Stomach smooth muscle (tissue), 2 donors: ENCODE measurements around the gene TSPAN17.
"Not testable (repeated sequence)": the region's sequence is repeated elsewhere in the genome, so short reads cannot be mapped to it uniquely, and the experiment has no call there.

ENCODE experiments used
- H3K27ac ChIP-seq: one replicate; pipeline ENCODE4 v1.7.0; 2013; ENCODE audit warnings: mild to moderate bottlenecking, low read length, inconsistent platforms
- H3K27me3 ChIP-seq, 2 donors: one replicate each; pipeline ENCODE4 v1.7.0; 2013; ENCODE audit warnings: low read length in 2 of 2; ENCODE audit not compliant: insufficient read depth in 2 of 2, control insufficient read depth in 1 of 2
- H3K36me3 ChIP-seq, 2 donors: one replicate each; pipeline ENCODE4 v1.7.0; 2013; ENCODE audit warnings: low read length in 2 of 2; ENCODE audit not compliant: control insufficient read depth in 2 of 2, insufficient read depth in 2 of 2
- H3K4me1 ChIP-seq: one replicate; pipeline ENCODE4 v1.7.0; 2013; ENCODE audit warnings: low read length; ENCODE audit not compliant: control insufficient read depth, insufficient read depth
- H3K4me3 ChIP-seq, 2 donors: one replicate each; pipeline ENCODE4 v1.7.0; 2013; ENCODE audit warnings: low read length in 2 of 2
- H3K9ac ChIP-seq, 2 donors: one replicate each; pipeline ENCODE4 v1.7.0; 2013; ENCODE audit warnings: low read length in 2 of 2, mild to moderate bottlenecking in 1 of 2
- H3K9me3 ChIP-seq, 2 donors: one replicate each; pipeline ENCODE4 v1.7.0; 2013; ENCODE audit warnings: low read length in 2 of 2; ENCODE audit not compliant: control insufficient read depth in 2 of 2
- donor health status: healthy.
- donor health status: Pancreatic carcinoma.

The TSPAN17 gene

DNA sequence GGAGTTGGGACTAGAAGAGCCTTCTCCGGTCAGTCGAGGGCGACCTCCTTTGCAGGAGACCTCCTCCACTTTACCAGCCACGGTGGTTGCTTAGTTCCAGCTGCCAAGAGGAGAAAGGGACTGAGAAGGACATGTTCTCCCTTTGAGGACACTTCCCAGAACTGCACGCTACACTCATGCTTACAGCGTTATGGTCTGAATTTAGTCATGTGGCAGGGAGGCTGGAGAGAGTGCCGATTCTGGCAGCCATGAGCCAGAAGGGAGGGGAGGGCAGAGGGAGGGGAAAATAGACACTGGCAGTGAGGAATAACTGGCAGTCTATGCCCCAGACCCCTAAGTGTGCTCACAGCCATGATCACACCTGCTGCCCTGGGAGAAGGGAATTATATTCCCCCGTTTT is 47.8 kb downstream of the TSPAN17 start:
- Histone ChIP-seq H3K36me3 (no peaks in the 10 kb centered on the region), H3K9me3 (peaks cover 0 to 5% of the 10 kb centered on the region in 2 donors), H3K27ac (no peak overlapping the region), H3K4me3 (no peak overlapping the region), H3K27me3 (peaks cover 42 to 49% of the 10 kb centered on the region in 2 donors), H3K4me1 (peaks cover 2% of the 10 kb centered on the region), H3K9ac (no peak overlapping the region)

DNA sequence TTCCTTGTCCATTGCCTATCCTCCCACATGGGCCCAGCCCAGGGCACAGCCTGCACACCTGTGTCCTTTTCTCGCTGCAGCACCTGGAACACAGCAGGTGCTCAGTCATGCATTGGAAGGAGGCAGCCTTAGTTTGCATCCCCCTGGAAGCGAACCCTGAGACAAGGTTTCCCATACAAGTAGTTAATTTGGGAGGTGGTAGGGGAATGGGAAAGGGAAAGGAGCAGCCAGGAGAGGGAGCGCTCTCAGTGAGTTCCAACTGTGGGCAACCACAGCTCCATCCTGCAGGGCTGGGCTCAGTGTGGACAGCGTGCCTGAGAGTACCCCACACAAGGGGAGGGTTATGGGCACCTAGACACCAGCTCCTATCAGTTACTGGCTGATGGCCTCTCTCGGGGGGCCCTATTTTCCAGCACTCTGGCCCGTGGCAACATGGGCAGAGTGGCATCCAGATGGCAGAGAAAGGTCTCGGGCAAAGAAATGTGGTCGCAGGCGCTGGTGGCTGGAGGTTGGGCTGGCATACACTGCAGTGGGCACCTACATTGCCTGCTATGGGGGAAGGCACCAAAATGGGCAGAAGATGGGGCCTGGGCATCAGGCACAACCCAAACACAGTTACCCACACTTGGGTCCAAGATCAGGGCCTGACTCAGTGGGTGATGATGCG is 50.1 kb downstream of the TSPAN17 start:
- Histone ChIP-seq H3K27ac (no peak overlapping the region), H3K9me3 (no peaks in the 10 kb centered on the region), H3K27me3 (peaks cover 39 to 42% of the 10 kb centered on the region in 2 donors), H3K4me3 (no peak overlapping the region), H3K36me3 (no peaks in the 10 kb centered on the region), H3K4me1 (peaks cover 2% of the 10 kb centered on the region), H3K9ac (no peak overlapping the region)

DNA sequence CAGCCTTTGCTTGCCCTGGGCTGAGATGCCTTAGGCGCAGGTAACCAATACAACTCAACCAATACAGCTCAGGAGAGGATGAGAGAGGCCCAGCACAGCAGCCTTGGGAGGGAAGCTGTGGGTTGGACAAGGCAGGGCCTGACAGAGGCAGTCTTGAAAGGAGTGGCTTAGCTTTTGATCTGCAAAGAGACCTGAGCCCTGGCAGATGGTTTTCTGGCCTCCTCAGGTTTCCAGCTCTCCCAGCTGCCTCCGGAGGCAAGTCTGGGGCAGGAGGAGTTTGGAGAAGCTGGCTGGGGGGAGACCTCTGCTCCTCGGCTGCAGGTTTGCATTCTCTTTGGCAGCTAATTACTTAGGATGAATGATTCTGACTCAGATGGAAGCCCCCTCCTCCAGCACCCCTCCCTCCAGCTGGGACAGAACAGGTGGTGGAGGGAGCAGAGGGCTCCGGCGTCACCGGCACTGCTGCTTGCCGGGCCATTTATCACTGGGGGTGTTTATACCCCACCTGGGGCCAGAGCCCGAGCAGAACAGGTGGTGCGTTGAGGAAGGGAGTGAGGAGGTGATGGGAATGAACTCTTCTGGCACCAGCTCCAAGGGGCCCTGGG is 50.8 kb downstream of the TSPAN17 start:
- Histone ChIP-seq H3K27me3 (peaks cover 32 to 37% of the 10 kb centered on the region in 2 donors), H3K9me3 (no peaks in the 10 kb centered on the region), H3K9ac (no peak overlapping the region), H3K4me1 (peaks cover 2% of the 10 kb centered on the region), H3K27ac (no peak overlapping the region), H3K36me3 (no peaks in the 10 kb centered on the region), H3K4me3 (no peak overlapping the region)

DNA sequence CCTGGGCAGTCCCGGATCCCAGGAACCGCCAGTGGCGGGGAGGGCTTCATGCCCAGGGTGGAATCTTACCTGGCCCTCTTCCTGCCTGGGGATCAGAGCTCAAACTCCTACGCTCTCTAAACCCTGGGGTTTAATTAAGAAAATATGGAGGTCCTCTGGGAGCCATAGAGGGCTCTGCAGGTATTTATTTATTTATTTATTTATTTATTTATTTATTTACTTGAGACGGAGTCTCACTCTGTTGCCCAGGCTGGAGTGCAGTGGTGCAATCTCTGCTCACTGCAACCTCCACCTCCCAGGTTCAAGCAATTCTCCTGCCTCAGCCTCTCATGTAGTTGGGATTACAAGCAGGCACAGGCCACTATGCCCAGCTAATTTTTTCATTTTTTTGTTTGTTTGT is 52.2 kb downstream of the TSPAN17 start:
- not testable (repeated sequence) for H3K4me3 ChIP-seq, H3K4me1 ChIP-seq, H3K36me3 ChIP-seq, H3K27ac ChIP-seq, H3K9ac ChIP-seq, H3K9me3 ChIP-seq
- H3K27me3 ChIP-seq, result peaks cover 26 to 34% of the 10 kb centered on the region in 2 donors

DNA sequence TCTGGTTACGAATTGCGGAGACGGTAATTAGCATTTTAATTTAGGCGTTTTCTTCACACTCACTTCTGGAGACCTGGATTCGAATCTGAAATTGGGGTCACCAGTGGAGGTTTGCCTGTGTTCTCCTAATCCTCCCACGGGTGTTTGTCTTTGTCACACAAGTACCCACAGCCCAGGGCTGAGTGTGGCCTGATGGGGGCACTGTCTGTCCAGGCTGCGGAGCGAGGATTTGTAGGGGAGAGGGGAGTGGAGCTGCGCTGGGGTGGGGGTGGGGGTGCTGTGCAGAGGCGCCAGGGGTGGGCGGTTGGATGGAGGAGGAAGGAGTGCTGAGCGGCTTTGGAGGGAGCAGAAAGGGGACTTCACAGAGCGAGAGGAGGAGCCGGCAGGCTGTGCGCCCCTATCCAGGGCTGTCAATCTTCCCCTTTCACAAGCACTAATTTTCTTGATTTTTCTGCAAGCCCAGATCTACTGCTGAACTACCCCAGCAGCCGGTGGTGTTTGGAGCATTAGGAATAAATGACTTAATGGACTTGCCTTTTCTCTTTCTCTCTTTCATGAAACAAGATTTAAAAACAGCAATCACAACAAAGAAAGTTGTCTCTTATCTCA is 53.1 kb downstream of the TSPAN17 start:
- H3K27ac ChIP-seq, result no peak overlapping the region
- no peaks in the 10 kb centered on the region for H3K36me3 ChIP-seq
- no peak overlapping the region for H3K4me3 ChIP-seq
- H3K27me3 ChIP-seq, result peaks cover 20 to 34% of the 10 kb centered on the region in 2 donors
- no peak overlapping the region for H3K9ac ChIP-seq
- H3K9me3 ChIP-seq, result no peaks in the 10 kb centered on the region
- H3K4me1 ChIP-seq, result no peaks in the 10 kb centered on the region

DNA sequence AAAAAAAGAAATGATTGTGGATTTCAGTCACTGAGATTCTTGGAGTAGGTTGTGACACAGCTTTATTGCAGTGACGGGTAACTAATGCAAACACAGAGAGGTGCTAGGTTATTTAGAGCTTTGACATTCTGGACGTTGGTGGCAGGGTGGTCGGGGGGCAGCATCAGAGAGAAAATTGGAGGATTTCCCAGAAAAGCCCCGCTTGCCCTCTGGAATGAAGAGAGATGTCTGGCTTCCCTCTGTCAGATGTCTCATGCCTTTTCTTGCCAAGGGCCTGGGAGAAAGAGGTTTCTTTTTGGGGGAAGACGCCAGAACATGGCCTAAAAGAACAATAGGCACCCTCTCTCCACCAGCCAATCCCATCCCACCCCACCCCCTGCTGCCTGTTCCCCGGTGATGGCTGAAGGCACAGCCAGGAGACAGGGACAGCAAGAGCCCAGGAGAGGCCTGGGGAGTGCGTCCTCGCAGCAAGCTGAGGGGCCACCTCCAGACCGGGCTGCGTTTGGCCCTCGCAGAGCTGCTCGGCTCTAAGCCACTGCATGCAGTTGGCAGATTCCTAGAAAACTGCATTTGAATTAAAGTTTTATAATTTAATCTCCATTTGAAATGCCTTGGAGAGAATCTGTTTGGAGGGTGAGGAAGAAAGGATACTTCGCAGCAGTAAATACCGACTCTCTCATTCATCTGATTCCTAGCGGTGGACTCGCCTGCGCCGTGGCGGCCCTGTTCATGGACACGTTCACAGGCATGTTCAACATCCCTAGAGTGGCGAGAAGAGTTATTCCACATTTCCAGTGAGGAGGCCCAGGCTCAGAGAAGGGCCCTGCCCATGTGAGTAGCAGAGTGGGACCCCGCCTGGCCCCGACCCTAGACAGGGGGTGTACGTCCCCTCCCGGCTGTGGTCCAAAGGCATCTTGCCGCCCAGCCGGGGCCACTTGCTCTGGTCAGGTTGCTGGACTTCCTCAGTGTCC is 55.7 kb downstream of the TSPAN17 start:
- no peaks in the 10 kb centered on the region for H3K36me3 ChIP-seq
- H3K27ac ChIP-seq, result no peak overlapping the region
- H3K27me3 ChIP-seq, result peaks cover 6 to 26% of the 10 kb centered on the region in 2 donors
- H3K4me3 ChIP-seq, result no peak overlapping the region
- H3K4me1 ChIP-seq, result no peaks in the 10 kb centered on the region
- no peak overlapping the region for H3K9ac ChIP-seq
- no peaks in the 10 kb centered on the region for H3K9me3 ChIP-seq

DNA sequence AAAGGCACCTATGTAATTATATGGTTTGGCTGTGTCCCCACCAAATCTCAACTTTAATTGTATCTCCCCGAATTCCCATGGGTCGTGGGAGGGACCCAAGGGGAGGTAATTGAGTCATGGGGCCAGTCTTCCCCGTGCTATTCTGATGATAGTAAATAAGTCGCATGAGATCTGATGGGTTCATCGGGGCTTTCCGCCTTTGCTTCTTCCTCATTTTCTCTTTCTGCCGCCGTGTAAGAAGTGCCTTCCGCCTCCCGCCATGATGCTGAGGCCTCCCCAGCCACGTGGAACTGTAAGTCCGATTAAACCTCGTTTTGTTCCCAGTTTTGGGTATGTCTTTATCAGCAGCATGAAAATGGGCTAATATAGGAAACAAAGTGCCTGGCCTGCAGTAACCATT is 56.6 kb downstream of the TSPAN17 start:
- Histone ChIP-seq H3K4me3 (no peak overlapping the region), H3K9me3 (no peaks in the 10 kb centered on the region), H3K9ac (no peak overlapping the region), H3K4me1 (no peaks in the 10 kb centered on the region), H3K27ac (no peak overlapping the region), H3K36me3 (no peaks in the 10 kb centered on the region), H3K27me3 (peaks cover 6 to 27% of the 10 kb centered on the region in 2 donors)

DNA sequence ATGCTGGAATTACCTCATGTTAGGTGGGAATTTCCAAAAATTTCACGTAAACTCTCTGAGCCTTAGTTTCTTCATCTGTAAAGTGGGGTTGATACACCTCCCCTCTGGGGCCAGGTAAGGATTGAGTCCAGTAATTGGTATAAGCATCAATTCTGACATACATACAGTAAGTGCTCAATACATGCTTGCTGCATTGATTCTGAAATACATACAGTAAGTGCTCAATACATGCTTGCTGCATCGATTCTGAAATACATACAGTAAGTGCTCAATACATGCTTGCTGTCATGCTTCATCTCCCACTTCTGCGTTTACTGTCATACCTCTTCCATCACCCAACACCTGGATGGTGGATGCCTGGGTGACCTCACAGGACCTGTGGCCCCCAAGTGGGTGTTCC is 57.1 kb downstream of the TSPAN17 start:
- Histone ChIP-seq H3K27me3 (peaks cover 3 to 23% of the 10 kb centered on the region in 2 donors), H3K9ac (no peak overlapping the region), H3K9me3 (no peaks in the 10 kb centered on the region), H3K36me3 (no peaks in the 10 kb centered on the region), H3K4me3 (no peak overlapping the region), H3K4me1 (no peaks in the 10 kb centered on the region), H3K27ac (no peak overlapping the region)

DNA sequence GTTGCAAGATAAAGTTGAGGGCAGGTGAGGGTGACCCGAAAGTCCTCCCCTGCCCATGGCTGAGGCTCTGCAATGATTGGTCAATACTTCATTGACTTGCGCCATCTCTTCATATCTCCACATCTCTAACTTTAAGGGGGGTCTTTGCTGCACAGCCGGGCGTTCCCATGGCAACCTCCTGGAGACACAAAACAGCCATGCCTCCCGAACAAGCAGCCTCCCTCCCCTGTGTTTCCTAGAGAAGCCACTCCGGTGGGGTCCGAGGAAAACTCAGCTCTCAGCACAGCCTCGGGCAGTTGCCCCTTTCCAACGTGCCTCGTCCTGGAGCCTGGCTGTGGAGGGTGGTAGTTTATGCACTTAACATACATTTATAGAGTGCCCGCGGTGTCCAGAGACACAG is 57.5 kb downstream of the TSPAN17 start:
- no peak overlapping the region for H3K4me3 ChIP-seq
- H3K36me3 ChIP-seq, result no peaks in the 10 kb centered on the region
- H3K9ac ChIP-seq, result no peak overlapping the region
- H3K27ac ChIP-seq, result no peak overlapping the region
- no peaks in the 10 kb centered on the region for H3K9me3 ChIP-seq
- peaks cover 3 to 23% of the 10 kb centered on the region in 2 donors for H3K27me3 ChIP-seq
- H3K4me1 ChIP-seq, result no peaks in the 10 kb centered on the region
